PC-3 (cell line): Measurements from ENCODE around the gene ITSN1.

Source experiments
- EZH2 ChIP-seq: fragments of 300-600 bp; sonication (generic); IDR thresholded peaks from one replicate; pipeline ENCODE4 v1.6.1; 2017; ENCODE audit warnings: antibody characterized with exemption, mild to moderate bottlenecking, low read length; ENCODE audit not compliant: unreplicated experiment
- EZH2phosphoT487 ChIP-seq: fragments of 300-600 bp; sonication (generic); IDR thresholded peaks from 2 replicates; pipeline ENCODE4 v1.6.1; 2018; ENCODE audit warnings: mild to moderate bottlenecking, antibody characterized with exemption, low read length, borderline replicate concordance
- TF ChIP-seq, protein P1 (sequence below): fragments of 300-600 bp; sonication (generic); conservative IDR thresholded peaks from 2 replicates; pipeline ENCODE4 v1.5.1; 2017; ENCODE audit warnings: antibody characterized with exemption, low read depth, mild to moderate bottlenecking, low read length

DNA sequence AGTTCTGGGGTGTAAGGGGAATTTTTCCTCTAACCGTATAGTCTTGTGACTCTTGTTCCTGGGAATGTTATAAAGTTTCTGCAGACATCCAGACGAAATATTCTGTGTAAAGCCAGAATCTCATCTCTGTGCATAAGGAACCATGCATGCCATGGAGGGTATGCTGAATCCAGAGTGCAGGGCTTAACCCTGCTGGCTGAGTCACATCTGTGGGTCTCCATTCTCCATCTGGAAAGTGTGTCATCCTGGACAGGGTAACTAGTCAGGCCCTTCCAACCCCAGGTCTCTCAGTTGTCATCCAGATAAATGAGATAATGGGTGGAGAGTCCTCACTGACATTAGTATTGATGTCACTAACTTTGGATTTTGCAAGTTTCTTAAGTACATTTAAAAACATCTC, 224.5 kb downstream of the ITSN1 start:
- TF ChIP-seq, protein P1, sequence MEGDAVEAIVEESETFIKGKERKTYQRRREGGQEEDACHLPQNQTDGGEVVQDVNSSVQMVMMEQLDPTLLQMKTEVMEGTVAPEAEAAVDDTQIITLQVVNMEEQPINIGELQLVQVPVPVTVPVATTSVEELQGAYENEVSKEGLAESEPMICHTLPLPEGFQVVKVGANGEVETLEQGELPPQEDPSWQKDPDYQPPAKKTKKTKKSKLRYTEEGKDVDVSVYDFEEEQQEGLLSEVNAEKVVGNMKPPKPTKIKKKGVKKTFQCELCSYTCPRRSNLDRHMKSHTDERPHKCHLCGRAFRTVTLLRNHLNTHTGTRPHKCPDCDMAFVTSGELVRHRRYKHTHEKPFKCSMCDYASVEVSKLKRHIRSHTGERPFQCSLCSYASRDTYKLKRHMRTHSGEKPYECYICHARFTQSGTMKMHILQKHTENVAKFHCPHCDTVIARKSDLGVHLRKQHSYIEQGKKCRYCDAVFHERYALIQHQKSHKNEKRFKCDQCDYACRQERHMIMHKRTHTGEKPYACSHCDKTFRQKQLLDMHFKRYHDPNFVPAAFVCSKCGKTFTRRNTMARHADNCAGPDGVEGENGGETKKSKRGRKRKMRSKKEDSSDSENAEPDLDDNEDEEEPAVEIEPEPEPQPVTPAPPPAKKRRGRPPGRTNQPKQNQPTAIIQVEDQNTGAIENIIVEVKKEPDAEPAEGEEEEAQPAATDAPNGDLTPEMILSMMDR = no peak
- no peak for TF ChIP-seq EZH2
- TF ChIP-seq EZH2phosphoT487 = no peak
